Ishikawa (cell line): ENCODE data around the gene ERN2.

Source experiments
- CEBPB ChIP-seq: IDR thresholded peaks from 2 replicates; pipeline ENCODE4 v1.6.1; 2012
- EGR1 ChIP-seq: IDR thresholded peaks from 2 replicates; pipeline ENCODE4 v1.6.1; 2012
- EP300 ChIP-seq: IDR thresholded peaks from 2 replicates; pipeline ENCODE4 v1.6.1; 2012; ENCODE audit warnings: borderline replicate concordance
- FOXM1 ChIP-seq: IDR thresholded peaks from 2 replicates; pipeline ENCODE4 v1.6.1; 2012; ENCODE audit warnings: low read depth, borderline replicate concordance
- MAX ChIP-seq: IDR thresholded peaks from 2 replicates; pipeline ENCODE4 v1.6.1; 2012
- NFIC ChIP-seq: IDR thresholded peaks from 2 replicates; pipeline ENCODE4 v1.6.1; 2012
- RAD21 ChIP-seq: IDR thresholded peaks from 2 replicates; pipeline ENCODE4 v1.6.1; 2012; ENCODE audit warnings: low read depth
- REST ChIP-seq: IDR thresholded peaks from 2 replicates; pipeline ENCODE4 v1.6.1; 2012; ENCODE audit warnings: low read depth, mild to moderate bottlenecking
- TAF1 ChIP-seq: IDR thresholded peaks from 2 replicates; pipeline ENCODE4 v1.6.1; 2012; ENCODE audit warnings: low read depth, mild to moderate bottlenecking
- TEAD4 ChIP-seq: IDR thresholded peaks from 2 replicates; pipeline ENCODE4 v1.6.1; 2012
- USF1 ChIP-seq: IDR thresholded peaks from 2 replicates; pipeline ENCODE4 v1.6.1; 2012
- YY1 ChIP-seq: IDR thresholded peaks from 2 replicates; pipeline ENCODE4 v1.6.1; 2012; ENCODE audit warnings: low read depth
- ZBTB7A ChIP-seq: IDR thresholded peaks from 2 replicates; pipeline ENCODE4 v1.6.1; 2012; ENCODE audit warnings: low read depth

GRCh38 chr16:23663918-23664317 lies 49.1 kb downstream of the ERN2 start:
- TF ChIP-seq TAF1 (no peak), FOXM1 (no peak), RAD21 (no peak), YY1 (no peak), CEBPB (no peak), NFIC (no peak), USF1 (no peak), REST (no peak), ZBTB7A (no peak), EGR1 (no peak), EP300 (no peak), TEAD4 (no peak), MAX (no peak)
